Calu3 (cell line): ENCODE measurements around the gene SF3A1. TPM values are rescaled to one million over a fixed set of nuclear protein-coding genes. Genes with fewer than 3 reads are reported as not detected.

Experiments
- BruUV-seq: library from RNA; stranded (reverse); fragments of 400-500 nt; replicated peaks from 2 replicates; lab custom pipeline; 2021; lab: Mats Ljungman, UMichigan
- CTCF ChIA-PET: fragments of 300-600 bp; sonication (Branson Sonifier 250); formaldehyde crosslinking; loops from one replicate; lab custom pipeline; 2022; ENCODE audit warnings: antibody characterized with exemption; lab: Charles Lee
- DNase-seq: peaks from one replicate; pipeline ENCODE4 v3.0.0; 2022
- H3K27ac Mint-ChIP-seq: one replicate; pipeline ENCODE4 v1.8.0; 2022; ENCODE audit warnings: mixed read lengths; ENCODE audit not compliant: unreplicated experiment
- H3K27me3 Mint-ChIP-seq: one replicate; pipeline ENCODE4 v1.8.0; 2022; ENCODE audit warnings: mixed read lengths; ENCODE audit not compliant: unreplicated experiment
- H3K36me3 Mint-ChIP-seq: one replicate; pipeline ENCODE4 v1.8.0; 2022; ENCODE audit warnings: mild to moderate bottlenecking, moderate library complexity, mixed read lengths; ENCODE audit not compliant: insufficient read depth, unreplicated experiment
- H3K4me1 Mint-ChIP-seq: one replicate; pipeline ENCODE4 v1.8.0; 2022; ENCODE audit warnings: mild to moderate bottlenecking, low read depth, mixed read lengths; ENCODE audit not compliant: unreplicated experiment
- H3K4me3 Mint-ChIP-seq: one replicate; pipeline ENCODE4 v1.8.0; 2022; ENCODE audit warnings: mild to moderate bottlenecking, low read depth, moderate library complexity, mixed read lengths; ENCODE audit not compliant: unreplicated experiment
- H3K9me3 Mint-ChIP-seq: one replicate; pipeline ENCODE4 v1.8.0; 2022; ENCODE audit warnings: low read depth, mixed read lengths; ENCODE audit not compliant: unreplicated experiment
- CTCF ChIP-seq: fragments of 200-600 bp; IDR thresholded peaks from one replicate; pipeline ENCODE4 v1.8.0; 2022; ENCODE audit warnings: antibody characterized with exemption; ENCODE audit not compliant: unreplicated experiment
- intact Hi-C: fragments of 100-400 bp; cut with micrococcal nuclease; formaldehyde crosslinking; loops from one replicate; pipeline ENCODE4 v1.10.0; 2022; ENCODE audit not compliant: unreplicated experiment
- total RNA-seq: library from RNA; stranded (reverse); gene quantifications from 2 replicates; pipeline ENCODE4 v1.2.3, GENCODE V29; 2022

SF3A1 gene
- total RNA-seq, 1 experiment from 2014 or later, result 197 TPM

GRCh38 chr22:30307041-30307574 lies 49.6 kb downstream of the SF3A1 start:
- intact Hi-C loops, result no loop called here
- CTCF ChIA-PET, result no interaction called here
- no peak for DNase-seq
- Mint-ChIP-seq H3K4me1 (peaks cover 92% of the 10 kb centered on the region), H3K36me3 (peaks cover 12% of the 10 kb centered on the region), H3K27me3 (no peaks in the 10 kb centered on the region), H3K27ac (no peak overlapping the region), H3K9me3 (no peaks in the 10 kb centered on the region), H3K4me3 (no peak overlapping the region)
- no TSS peak for BruUV-seq
- no peak for TF ChIP-seq CTCF

- H3K27ac Mint-ChIP-seq, result peak overlapping the region; percentile 77
- CTCF ChIA-PET, result no interaction called here
- H3K4me1 Mint-ChIP-seq, result peaks cover 92% of the 10 kb centered on the region
- no peaks in the 10 kb centered on the region for H3K9me3 Mint-ChIP-seq
- intact Hi-C loops, result no loop called here
- peaks cover 12% of the 10 kb centered on the region for H3K36me3 Mint-ChIP-seq
- no peaks in the 10 kb centered on the region for H3K27me3 Mint-ChIP-seq
- no peak for DNase-seq
- H3K4me3 Mint-ChIP-seq, result no peak overlapping the region
- TF ChIP-seq CTCF, result no peak
- BruUV-seq, result no TSS peak
These were observed 50.1 kb downstream of the SF3A1 start for GRCh38 chr22:30306627-30307011.

GRCh38 chr22:30305906-30306626 lies 50.6 kb downstream of the SF3A1 start:
- CTCF ChIA-PET, result no interaction called here
- Mint-ChIP-seq H3K9me3 (no peaks in the 10 kb centered on the region), H3K27me3 (no peaks in the 10 kb centered on the region), H3K4me3 (no peak overlapping the region), H3K27ac (peak overlapping the region; percentile 77), H3K4me1 (peaks cover 92% of the 10 kb centered on the region), H3K36me3 (peaks cover 17% of the 10 kb centered on the region)
- intact Hi-C loops, result no loop called here
- BruUV-seq, result no TSS peak
- no peak for DNase-seq
- no peak for TF ChIP-seq CTCF

GRCh38 chr22:30305519-30305905 lies 51.2 kb downstream of the SF3A1 start:
- no peak for DNase-seq
- H3K36me3 Mint-ChIP-seq, result peaks cover 22% of the 10 kb centered on the region
- intact Hi-C loops, result no loop called here
- no peak overlapping the region for H3K4me3 Mint-ChIP-seq
- no peaks in the 10 kb centered on the region for H3K27me3 Mint-ChIP-seq
- no TSS peak for BruUV-seq
- TF ChIP-seq CTCF, result no peak
- peak overlapping the region; percentile 77 for H3K27ac Mint-ChIP-seq
- peaks cover 88% of the 10 kb centered on the region for H3K4me1 Mint-ChIP-seq
- no peaks in the 10 kb centered on the region for H3K9me3 Mint-ChIP-seq
- CTCF ChIA-PET, result no interaction called here
